GM21360 (cell line): ENCODE data around the gene SLCO2B1.

Experiments used
- ATAC-seq: cut with Tn5 transposase; IDR thresholded peaks from one replicate; pipeline ENCODE4 v1.9.1; 2021; ENCODE audit warnings: mild to moderate bottlenecking, moderate library complexity; ENCODE audit not compliant: unreplicated experiment

Gene SLCO2B1

DNA sequence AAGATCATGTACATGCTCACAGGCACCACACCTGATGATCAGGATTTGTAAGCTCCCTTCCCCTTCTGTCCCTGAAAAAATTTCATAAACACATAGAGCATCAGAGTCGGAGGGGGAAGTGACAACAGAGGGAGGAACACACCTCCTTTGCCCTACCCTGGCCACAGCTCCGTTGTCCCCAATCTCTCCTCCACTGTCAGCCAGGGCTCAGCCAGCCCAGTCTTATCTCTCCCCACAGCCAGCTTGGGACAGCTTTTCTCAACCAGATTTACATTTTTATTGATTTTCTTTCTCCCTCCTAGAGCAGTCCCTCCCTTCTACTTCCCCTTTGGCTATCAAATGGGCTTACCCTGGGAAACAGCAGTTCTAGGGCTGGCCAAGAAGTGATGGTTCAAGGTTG, 57.5 kb downstream of the SLCO2B1 start:
- ATAC-seq, result no peak

DNA sequence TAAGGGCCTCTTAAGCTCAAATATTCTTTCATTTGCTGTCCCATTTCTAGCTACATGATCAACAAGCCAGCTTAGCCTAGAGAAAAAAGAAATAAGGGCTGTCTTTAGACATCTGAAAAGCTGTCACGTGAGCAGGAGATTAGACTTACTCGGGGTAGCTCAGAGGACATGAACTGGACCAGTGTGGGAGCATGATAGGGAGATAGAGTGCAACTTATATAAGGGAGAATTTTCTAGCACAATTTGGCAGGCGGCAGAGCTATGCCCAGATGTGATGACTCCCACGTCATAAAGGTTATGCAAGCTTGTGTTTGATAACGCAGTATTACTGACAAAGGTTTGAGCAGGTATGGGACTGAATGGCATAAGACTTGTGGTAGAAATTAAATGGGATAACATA, 61.5 kb downstream of the SLCO2B1 start:
- no peak for ATAC-seq

DNA sequence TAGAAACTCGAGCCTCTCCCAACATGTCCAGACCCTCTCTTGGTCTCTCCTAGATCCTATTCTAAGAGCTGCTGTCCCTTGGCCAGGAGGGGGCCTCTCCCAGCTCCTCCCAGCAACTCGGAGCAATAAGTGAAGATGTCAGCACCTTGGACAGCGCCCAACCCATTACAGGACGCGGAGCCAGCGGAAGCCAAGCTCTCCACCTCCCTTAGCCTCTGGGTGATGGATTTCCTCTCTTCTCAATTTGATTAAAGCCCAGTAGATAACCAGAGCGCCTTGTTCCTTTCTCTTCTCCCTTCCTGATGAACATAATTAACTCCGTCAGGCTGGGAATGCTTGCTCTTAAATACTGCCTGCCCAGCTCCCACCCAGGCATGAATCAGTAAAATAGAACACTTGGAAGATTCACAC, 63.5 kb downstream of the SLCO2B1 start:
- ATAC-seq, result no peak

DNA sequence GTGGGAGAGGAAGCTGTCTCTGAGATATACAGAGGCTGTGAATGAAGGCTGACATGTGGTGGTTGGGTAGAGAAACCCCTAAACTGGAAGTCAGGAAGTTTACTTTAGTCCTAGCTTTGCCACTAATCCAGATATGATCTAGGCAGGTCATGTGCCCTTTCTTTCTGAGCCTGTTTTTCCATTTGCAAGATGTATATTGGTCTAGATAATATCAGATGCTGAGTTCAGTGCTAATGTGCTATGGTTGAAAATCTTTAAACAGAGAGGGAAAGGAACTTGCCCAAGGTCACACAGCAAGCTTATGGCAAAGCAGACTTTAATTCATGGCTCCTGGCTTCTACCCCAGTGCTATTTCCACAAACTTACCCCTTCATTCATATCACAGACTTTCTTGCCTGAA, 63.9 kb downstream of the SLCO2B1 start:
- ATAC-seq, result no peak

DNA sequence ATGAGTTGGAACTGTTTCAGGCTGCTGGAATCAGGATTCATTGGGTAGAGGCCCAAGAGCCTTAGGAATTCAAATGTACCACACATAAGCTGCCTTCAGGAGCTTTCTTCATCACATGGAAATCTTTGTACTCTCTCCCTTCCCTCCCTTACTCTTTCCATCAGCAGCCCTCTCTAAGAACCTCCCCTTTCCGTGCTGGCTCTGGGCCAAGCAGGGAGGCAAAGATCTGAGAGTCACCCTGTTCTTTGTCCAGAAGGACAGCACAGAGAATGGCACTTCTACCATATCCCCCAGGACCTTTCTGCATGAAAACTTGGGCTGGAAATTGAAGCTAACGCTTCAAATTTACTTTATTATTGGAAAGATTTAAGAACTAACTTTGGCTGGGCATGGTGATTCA, 69.0 kb downstream of the SLCO2B1 start:
- ATAC-seq, result no peak

DNA sequence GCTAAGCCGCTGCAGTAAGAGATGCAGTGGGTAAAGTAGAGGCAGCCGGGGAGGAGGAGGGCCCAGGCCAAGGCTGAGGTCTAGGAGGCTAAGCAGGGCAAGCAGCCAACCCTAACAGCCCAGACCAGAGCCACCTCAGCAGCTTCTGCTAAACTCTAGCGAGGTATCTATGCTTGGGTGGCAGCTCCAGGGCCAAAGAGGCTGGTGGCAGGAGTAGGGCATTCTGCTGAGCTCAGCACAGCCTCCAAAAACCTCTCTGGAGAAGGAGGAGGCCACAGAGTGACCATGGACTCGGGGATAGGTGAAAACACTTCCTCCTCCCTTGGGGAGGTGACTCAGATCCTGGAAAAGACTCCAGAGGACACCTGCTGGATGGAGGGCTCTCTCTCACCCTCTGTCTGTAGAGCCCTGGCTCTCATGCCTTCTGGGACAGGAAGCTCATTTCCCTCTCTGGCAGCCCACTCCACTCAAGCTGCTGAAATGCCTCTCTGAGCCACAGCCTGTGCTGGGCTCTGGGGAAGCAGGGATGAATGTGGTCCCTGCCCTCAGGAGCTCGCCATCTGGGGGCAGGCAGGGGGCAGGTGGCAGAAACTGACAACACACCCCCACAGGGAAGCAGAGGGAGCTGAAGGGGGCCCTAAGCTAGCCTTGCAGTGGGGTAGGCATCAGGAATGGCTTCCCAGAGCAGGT, 73.2 kb downstream of the SLCO2B1 start:
- ATAC-seq, result no peak

DNA sequence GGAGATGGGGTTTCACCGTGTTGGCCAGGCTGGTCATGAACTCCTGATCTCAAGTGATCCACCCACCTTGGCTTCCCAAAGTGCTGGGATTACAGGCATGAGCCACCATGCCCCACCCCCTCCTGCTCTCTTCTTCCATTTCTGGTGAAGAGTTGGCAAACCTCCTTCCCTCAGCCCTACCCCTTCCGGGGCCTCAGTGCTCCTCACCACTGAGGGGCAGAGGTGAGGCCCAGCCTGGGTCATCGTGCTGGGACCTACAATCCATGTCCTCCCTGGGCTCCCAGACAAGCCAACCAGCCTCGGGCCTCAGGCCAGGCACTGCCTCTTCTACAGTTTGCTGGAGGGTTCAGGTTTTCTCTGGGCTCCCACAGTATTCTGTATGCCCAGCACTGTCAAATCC, 74.9 kb downstream of the SLCO2B1 start:
- no peak for ATAC-seq

DNA sequence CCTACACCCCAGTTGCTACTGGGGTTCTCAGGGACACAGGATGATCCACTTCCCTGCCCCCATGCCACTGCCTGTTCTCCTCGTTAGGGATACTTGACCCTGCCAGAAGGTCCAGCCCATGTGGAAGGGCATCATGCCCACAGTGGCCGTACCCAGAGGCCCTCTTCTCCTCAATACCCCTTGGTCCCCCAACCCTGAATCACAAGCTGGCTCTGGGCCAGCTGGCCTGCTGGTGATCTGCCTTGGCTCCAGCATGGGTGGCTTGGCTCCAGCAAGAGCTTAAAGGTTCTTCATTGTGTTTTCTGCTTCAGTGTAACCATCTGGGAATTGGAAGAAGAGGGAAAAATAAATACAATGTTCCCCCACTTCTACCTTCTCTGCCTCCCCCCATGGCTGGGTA, 78.6 kb downstream of the SLCO2B1 start:
- ATAC-seq, result no peak

DNA sequence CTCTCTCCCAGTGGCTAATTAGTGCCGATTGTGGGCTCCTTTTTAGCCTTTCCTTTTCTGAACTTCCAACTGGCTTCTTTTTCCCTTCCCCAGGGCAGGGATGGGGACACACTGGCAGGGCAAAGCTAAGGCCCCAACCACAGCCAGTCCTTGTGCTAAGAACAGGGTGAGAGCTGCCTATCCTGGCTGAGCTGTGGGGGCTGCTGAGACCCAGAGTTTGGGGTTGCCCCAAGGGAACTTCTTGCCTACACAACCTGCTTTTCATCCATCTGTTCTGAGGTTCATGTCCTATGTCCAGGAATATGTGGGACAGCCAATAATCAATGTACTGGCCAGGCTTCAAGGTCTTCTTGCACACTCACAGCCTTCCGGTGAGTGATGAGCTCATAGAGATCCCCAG, 79.7 kb downstream of the SLCO2B1 start:
- ATAC-seq, result no peak

DNA sequence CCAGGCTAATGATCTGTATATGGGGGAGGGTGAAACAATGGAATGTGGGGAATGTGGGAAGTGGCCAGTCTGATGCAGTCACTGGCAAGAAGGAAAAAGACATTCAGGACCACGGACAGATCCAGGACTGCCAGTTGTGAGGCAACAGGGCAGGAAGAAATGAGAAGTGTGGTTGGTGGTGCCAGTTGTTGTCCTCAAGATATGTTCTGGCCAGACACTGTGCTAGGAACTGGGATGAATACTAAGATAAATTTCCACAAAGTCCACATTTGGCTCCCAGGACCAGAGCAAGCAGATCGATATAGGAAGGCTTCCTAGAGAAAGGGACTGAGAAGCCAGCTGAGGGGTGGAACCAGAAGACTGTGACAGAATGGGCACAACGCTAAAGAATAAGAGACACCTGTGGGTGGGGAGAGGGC, 82.9 kb downstream of the SLCO2B1 start:
- ATAC-seq, result no peak

DNA sequence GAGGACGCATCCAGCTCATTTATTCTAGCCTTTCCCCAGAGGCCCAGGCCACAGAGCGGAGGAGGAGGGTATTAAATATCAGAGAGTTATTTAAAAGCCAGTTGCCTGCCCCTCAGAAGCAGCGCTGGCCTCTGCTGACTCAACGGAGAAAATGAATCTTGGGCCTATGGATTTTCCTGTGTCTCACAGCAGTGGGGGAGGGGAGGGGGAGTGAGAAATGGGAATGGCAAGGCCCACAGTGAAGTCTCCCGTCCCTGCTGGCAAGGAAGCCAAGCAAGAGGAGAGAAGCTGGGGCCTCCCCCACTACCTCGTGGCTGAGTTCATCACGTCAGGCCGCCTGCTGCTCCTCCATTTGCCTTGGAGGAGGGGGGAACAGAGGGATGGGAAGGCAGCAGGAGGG, 85.2 kb downstream of the SLCO2B1 start:
- no peak for ATAC-seq

DNA sequence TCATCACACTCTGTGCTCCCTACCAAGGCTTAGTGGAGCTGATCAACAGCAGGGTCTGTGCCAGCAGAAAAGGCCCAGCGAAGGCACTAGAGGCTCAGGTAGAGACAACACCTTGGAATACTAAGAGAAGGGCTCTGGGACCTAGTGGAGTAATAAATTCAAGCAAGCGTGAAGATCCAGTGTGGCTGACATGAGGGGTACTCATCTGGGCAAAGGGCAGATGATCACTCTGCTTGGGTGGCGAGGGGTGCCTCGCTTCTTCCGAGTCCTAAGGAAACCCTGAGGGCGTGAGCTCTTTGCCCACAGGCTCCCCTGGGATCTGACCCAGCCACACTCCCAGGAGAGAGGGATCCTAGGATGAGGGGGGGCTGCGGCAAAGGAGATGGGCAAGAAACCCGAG, 86.1 kb downstream of the SLCO2B1 start:
- no peak for ATAC-seq

DNA sequence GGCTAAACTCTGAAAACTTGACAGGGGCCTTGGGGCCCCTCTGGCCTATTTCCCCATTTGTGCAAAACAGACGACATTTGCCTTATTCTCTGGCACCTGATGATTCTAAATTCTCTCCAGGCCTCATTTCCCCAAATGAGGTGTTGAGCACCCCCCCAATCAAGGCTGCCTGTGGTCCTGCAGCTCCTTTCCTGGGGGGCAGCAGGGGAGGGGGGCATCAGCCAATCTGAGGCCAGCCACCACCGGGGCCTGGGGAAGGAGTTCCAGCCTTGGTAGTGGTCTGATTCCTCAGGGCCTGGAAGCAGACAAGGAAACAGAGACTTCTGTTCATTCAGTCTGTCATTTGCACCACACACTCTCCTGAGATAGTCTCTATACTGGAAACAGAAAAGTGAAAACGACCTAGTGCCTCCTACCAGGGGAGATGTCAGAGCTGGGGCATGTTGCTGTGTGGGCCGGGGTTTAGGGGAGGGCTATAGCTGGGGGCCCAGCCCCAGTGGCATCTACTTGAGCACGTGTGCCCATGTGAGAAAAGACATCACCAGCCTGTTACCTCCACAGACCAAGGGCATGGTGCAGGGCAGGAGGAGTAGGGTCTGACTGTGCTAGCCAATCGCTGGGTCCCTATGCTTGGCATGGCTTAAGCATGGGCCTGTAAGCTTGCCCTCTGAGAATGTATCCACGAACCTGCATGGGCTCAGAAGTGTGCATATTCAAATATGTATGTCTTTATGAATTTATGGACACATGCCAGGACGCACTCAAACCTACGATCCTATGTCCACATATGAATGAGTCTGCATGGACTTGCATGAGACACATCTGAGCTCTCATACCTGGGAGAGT, 87.9 kb downstream of the SLCO2B1 start:
- no peak for ATAC-seq

DNA sequence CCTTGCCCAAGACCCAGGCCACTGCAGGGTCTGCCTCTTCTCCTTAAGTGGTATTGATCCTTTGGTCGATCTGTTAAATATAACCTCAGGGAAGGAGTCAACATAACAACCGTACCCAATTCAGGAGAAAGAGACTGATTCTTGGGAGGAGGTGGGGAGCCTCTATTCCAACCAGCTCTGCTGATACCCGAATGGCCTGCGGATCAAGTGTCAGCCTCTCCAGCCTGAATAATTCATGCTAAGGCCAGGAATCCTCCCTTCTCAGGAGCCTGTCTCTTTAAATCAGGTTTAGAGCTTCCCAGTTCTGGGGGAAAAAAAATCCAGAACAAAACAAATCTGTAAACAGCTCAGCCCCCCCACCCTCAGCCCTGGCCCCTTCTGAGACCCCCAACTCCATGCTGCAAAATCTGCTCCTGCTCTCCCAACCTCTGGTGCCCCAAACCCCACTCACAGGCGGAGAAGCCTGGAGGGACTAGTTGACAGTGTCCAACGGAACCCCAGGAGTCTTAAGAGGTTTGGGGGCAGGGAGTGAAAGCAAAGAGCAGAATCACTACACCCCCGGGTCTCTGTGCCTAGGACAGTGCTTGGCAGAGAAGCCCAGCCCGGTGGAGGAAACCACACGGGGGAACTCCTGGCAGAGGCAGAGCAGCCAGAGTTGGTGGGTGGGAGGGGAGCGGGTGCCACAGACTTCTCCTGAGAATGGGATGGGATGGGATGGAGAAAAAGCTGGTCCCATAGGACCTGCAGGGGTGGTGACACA, 88.8 kb downstream of the SLCO2B1 start:
- ATAC-seq, result no peak

DNA sequence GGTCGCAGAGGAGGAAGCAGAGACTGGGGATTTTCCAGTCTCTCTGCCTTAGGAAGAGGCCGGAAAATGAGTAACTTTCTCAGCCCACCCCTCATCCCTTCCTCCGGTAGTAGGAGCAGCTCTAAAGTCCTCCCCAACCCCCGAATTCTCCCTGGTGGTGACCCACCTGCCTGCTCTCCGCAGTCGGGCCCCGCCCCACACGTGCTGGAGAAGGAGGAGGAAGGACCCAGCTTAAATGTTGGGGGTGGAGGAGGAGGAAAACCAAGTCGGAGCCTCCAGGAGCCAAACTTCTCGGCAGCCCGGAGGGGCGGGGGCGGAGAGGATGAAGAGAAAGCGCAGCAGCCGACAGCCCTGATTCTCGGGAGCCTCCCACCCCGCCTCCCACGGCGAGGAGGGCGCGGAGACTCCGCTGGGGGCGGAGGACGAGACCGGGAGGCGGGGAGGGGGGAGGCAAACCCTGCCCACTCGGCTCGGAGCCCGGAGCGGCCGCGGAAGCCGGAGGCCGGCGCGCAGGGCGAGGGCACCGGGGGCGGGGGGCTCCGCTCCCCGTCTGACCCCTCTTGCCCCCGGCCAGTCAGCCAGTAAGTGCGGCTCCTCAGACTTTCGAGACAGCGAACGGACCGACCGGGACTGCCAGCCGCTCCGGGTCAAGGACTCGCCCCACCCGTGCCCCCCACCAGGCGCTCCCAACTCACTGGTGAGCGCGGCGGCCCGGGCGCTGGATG, 89.6 kb downstream of the SLCO2B1 start, which contains the start of gene TPBGL:
Gene TPBGL, plus strand, starts transcription at position 464 of the 725 bp plus-strand sequence. CDS start 276 bp downstream, outside the sequence.
- ATAC-seq, result no peak

DNA sequence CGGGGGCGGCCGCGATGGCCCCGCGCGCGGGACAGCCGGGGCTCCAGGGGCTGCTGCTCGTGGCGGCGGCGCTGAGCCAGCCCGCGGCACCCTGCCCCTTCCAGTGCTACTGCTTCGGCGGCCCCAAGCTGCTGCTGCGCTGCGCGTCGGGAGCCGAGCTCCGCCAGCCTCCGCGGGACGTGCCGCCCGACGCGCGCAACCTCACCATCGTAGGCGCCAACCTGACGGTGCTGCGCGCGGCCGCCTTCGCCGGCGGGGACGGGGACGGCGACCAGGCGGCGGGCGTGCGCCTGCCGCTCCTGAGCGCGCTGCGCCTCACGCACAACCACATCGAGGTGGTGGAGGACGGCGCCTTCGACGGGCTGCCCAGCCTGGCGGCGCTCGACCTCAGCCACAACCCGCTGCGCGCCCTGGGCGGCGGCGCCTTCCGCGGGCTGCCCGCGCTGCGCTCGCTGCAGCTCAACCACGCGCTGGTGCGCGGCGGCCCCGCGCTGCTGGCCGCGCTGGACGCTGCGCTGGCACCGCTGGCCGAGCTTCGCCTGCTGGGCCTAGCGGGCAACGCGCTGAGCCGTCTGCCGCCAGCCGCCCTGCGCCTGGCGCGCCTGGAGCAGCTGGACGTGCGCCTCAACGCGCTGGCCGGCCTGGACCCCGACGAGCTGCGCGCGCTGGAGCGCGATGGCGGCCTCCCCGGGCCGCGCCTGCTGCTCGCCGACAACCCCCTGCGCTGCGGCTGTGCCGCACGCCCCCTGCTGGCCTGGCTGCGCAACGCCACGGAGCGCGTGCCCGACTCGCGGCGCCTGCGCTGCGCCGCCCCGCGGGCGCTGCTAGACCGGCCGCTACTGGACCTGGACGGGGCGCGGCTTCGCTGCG, 90.4 kb downstream of the SLCO2B1 start:
- peak; percentile 70 for ATAC-seq

DNA sequence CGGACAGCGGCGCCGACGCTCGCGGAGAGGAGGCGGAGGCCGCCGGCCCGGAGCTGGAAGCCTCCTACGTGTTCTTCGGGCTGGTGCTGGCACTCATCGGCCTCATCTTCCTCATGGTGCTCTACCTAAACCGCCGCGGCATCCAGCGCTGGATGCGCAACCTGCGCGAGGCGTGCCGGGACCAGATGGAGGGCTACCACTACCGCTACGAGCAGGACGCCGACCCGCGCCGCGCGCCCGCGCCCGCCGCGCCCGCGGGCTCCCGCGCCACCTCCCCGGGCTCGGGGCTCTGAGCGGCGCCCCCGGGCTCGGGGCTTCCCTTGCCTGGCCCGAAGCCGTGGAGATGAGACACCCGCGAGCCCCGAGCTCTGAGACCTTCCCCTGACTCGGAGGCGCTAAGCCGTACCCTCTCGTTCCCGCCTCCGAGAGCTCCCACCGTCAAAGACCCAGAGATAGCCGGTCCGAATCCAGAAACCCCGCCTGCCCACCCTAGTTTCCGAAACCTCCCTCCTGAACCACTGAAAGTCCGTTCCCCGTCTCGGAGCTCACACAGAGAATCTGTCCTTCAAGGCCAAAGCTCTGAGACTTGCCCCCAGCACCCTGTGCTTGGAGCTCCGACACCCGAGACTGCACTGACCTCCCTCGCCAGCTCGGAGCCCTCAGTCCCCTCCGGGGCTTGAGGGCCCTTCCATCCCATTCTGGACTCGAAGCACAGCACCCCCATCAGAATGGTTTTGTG, 91.2 kb downstream of the SLCO2B1 start:
- ATAC-seq, result no peak

DNA sequence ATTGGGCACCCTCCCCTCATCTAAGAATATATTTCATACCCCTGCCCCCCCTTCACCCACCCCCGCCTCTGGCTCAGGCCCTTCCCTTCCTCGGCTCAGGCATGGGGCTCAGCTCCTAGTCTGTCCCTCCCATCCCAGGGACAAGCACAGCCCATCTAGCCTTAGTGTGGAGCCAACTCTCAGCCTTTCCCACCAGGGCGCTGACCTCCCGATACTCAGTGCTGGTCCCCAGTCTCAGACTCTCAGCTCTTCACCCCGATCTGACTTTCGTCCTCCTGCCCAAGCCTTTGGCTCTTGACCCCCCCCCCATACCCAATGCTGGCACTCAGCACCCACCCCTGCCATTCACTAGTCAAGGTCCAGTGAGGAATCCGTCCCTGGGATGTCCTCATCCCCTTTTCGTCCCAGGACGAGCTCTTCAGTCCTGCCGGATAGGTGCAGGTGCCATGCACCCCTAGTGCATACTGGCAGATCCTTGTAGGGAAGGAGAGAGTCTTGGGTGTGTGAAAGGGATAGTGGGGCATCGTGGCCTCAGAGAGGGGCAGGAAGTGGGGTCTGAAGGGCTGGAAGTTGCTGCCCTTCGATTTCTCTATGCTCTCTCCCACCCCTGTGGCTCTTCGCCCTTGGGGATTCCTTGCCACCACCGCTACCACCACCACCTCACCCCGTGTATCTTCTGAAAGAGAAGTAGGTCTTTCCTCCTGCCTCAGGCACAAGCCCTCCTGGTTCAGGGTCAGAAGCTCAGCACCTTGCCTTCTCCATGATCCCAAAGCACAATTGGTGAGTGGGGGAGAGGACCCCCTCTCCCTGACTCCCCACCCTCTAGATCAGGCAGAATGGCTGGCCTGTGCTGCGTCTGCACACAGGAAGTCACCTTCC, 92.1 kb downstream of the SLCO2B1 start:
- no peak for ATAC-seq
